Liver (tissue), 9 donors: ENCODE results near the gene TMEM17. TPM values are rescaled to one million over a fixed set of nuclear protein-coding genes. Genes with fewer than 3 reads are reported as not detected.

ENCODE experiments used
- DNase-seq: peaks from one replicate; pipeline ENCODE4 v3.0.0-alpha.2; 2017; ENCODE audit warnings: low spot score
- H3K27ac ChIP-seq, 2 donors: one replicate each; pipeline ENCODE4 v1.7.0; 2013; ENCODE audit warnings: inconsistent platforms in 2 of 2, low read length in 2 of 2, control low read depth in 1 of 2, low read depth in 1 of 2, mild to moderate bottlenecking in 1 of 2
- H3K27me3 ChIP-seq, 4 donors: one replicate each; pipeline versions ENCODE4 v1.6.1 to v1.7.0; 2013; ENCODE audit warnings: low read length in 3 of 4, inconsistent platforms in 1 of 4, mild to moderate bottlenecking in 1 of 4, moderate library complexity in 1 of 4; ENCODE audit not compliant: control insufficient read depth in 4 of 4, insufficient read depth in 4 of 4
- H3K36me3 ChIP-seq, 4 donors: one replicate each; pipeline versions ENCODE4 v1.6.1 to v1.7.0; 2013; ENCODE audit warnings: low read length in 3 of 4, mild to moderate bottlenecking in 3 of 4, low read depth in 1 of 4, moderate library complexity in 1 of 4; ENCODE audit not compliant: control insufficient read depth in 4 of 4, insufficient read depth in 3 of 4
- H3K4me1 ChIP-seq, 4 donors: one replicate each; pipeline versions ENCODE4 v1.6.1 to v1.7.0; 2013; ENCODE audit warnings: low read length in 3 of 4, mild to moderate bottlenecking in 3 of 4, moderate library complexity in 1 of 4; ENCODE audit not compliant: control insufficient read depth in 4 of 4, insufficient read depth in 4 of 4
- H3K4me3 ChIP-seq, 3 donors: one replicate each; pipeline versions ENCODE4 v1.6.1 to v1.7.0; 2013; ENCODE audit warnings: low read length in 3 of 3, control low read depth in 1 of 3, low read depth in 1 of 3, mild to moderate bottlenecking in 1 of 3
- H3K9ac ChIP-seq, 2 donors: one replicate each; pipeline ENCODE4 v1.7.0; 2013; ENCODE audit warnings: low read length in 2 of 2, mild to moderate bottlenecking in 2 of 2, moderate library complexity in 2 of 2, control low read depth in 1 of 2, low read depth in 1 of 2
- H3K9me3 ChIP-seq, 4 donors: one replicate each; pipeline versions ENCODE4 v1.6.1 to v1.7.0; 2013; ENCODE audit warnings: low read length in 3 of 4; ENCODE audit not compliant: control insufficient read depth in 4 of 4
- EGR1 ChIP-seq, 2 donors: IDR thresholded peaks; 2 replicates each; pipeline ENCODE4 v1.6.1; 2016 to 2018; ENCODE audit warnings: antibody characterized with exemption in 2 of 2, low read depth in 2 of 2
- FOXA1 ChIP-seq: IDR thresholded peaks from 2 replicates; pipeline ENCODE4 v1.6.1; 2016; ENCODE audit warnings: antibody characterized with exemption
- FOXA2 ChIP-seq: IDR thresholded peaks from 2 replicates; pipeline ENCODE4 v1.6.1; 2016; ENCODE audit warnings: antibody characterized with exemption
- GABPA ChIP-seq, 2 donors: IDR thresholded peaks in 1 of 2; conservative IDR thresholded peaks in 1 of 2; 2 replicates each; pipeline ENCODE4 v1.6.1; 2016; ENCODE audit warnings: antibody characterized with exemption in 2 of 2, mild to moderate bottlenecking in 1 of 2, moderate library complexity in 1 of 2
- HNF4A ChIP-seq, 2 donors: conservative IDR thresholded peaks; 2 replicates each; pipeline ENCODE4 v1.6.1; 2016; ENCODE audit warnings: antibody characterized with exemption in 2 of 2, mild to moderate bottlenecking in 2 of 2
- HNF4G ChIP-seq: IDR thresholded peaks from 2 replicates; pipeline ENCODE4 v1.6.1; 2016; ENCODE audit warnings: antibody characterized with exemption
- JUND ChIP-seq, 2 donors: IDR thresholded peaks; 2 replicates each; pipeline ENCODE4 v1.6.1; 2016; ENCODE audit warnings: antibody characterized with exemption in 2 of 2
- NR2F2 ChIP-seq: IDR thresholded peaks from 2 replicates; pipeline ENCODE4 v1.6.1; 2016; ENCODE audit warnings: antibody characterized with exemption
- RAD21 ChIP-seq, 2 donors: IDR thresholded peaks; 2 replicates each; pipeline ENCODE4 v1.6.1; 2016; ENCODE audit warnings: antibody characterized with exemption in 2 of 2, mild to moderate bottlenecking in 2 of 2
- RXRA ChIP-seq, 2 donors: IDR thresholded peaks; 2 replicates each; pipeline ENCODE4 v1.6.1; 2017 to 2018; ENCODE audit warnings: antibody characterized with exemption in 2 of 2, mild to moderate bottlenecking in 1 of 2
- SP1 ChIP-seq: IDR thresholded peaks from 2 replicates; pipeline ENCODE4 v1.6.1; 2018; ENCODE audit warnings: antibody characterized with exemption, mild to moderate bottlenecking
- TAF1 ChIP-seq: conservative IDR thresholded peaks from 2 replicates; pipeline ENCODE4 v1.6.1; 2016; ENCODE audit warnings: antibody characterized with exemption, mild to moderate bottlenecking
- YY1 ChIP-seq: IDR thresholded peaks from 2 replicates; pipeline ENCODE4 v1.6.1; 2016; ENCODE audit warnings: antibody characterized with exemption, mild to moderate bottlenecking
- WGBS: extraction: QIAGEN DNeasy Blood & Tissue Kit; methylation state at CpG from one replicate; pipeline ENCODE4 v1.1.7; 2013; 5-methylcytosine and 5-hydroxymethylcytosine counted together
- polyA plus RNA-seq, 2 donors: library from polyadenylated mRNA; stranded (reverse) in 1 of 2; unstranded in 1 of 2; fragments of 200-250 nt in 1 of 2; fragments of >200 nt in 1 of 2; fragmentation: Nextera tagmentation in 1 of 2; extraction: Ambion mirVana in 1 of 2; gene quantifications; one replicate each; pipeline versions ENCODE4 v1.2.1 to v1.2.3, GENCODE V29; 2013 to 2015
- total RNA-seq, 2 donors: library from RNA; depleted of rRNA; stranded (reverse); fragments of >200 nt; gene quantifications; one replicate each; pipeline ENCODE4 v1.2.3, GENCODE V29; 2014
- TF ChIP-seq, protein P1 (sequence below): IDR thresholded peaks from 2 replicates; pipeline ENCODE4 v1.6.1; 2016; ENCODE audit warnings: antibody characterized with exemption, mild to moderate bottlenecking
- TF ChIP-seq, protein P2 (sequence below): IDR thresholded peaks from 2 replicates; pipeline ENCODE4 v1.6.1; 2016; ENCODE audit warnings: antibody characterized with exemption
- TF ChIP-seq, protein P3 (sequence below): IDR thresholded peaks from 2 replicates; pipeline ENCODE4 v1.6.1; 2016; ENCODE audit warnings: antibody characterized with exemption
- TF ChIP-seq, protein P4 (sequence below): IDR thresholded peaks from 2 replicates; pipeline ENCODE4 v1.6.1; 2016; ENCODE audit warnings: antibody characterized with exemption
- donor health status: healthy.
- donor health status: healthy.
- donor health status: healthy.
- donor health status: healthy.
- donor health status: healthy.

Gene TMEM17
- total and polyA plus RNA-seq, 4 donors: 0.70 to 1.9 (median 1.2) TPM

DNA sequence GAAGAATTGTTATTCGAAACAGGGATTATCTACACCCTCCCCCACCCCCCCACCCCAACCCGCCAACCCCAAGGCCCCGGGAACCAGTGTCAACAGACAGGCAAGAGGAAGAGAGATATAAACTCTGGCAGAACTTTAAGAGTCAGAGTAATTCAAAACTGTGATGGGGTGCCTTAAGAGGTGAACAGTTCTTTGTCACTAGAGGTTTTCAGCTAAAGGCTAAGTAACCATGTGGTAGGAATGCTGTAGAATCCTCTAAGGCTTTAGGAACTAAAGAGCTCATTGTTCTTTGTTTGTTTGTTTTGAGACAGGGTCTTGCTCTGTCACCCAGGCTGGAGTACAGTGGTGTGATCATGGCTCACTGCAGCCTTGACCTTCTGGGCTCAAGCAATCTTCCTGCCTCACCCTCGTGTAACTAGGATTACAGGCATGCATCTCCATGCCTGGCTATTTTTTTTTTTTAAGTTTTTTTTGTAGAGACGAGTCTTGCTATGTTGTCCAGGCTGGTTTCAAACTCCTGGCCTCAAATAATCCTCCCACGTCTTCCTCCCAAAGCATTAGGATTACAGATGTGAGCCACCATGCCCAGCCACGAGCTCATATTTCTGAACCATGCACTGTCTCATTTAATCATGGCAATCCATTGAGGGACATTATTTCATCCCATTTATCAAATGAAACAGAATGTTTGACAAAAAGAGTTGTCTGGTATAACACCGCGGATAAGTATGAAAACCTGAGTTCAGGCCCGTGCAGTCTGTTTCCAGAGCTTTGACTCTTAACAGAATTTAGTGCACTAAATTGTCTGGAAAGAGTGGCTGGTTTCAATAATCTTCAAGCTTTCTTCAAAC lies 20.8 kb upstream of the TMEM17 start:
- Histone ChIP-seq H3K36me3 (no peaks in the 10 kb centered on the region), H3K4me1 (peaks cover 3 to 8% (median 5%) of the 10 kb centered on the region in 4 donors), H3K9ac (no peak overlapping the region), H3K27ac (no peak overlapping the region), H3K9me3 (no peaks in the 10 kb centered on the region), H3K27me3 (no peaks in the 10 kb centered on the region), H3K4me3 (no peak overlapping the region)
- WGBS: 65% methylated on average over 10 of the region's 10 CpGs
- no peak for DNase-seq
- TF ChIP-seq NR2F2 (no peak), RXRA (IDR thresholded peaks at IDR 0.05) (no peak), HNF4A (conservative IDR thresholded peaks at IDR 0.05) (no peak), FOXA1 (no peak), GABPA (IDR thresholded peaks at IDR 0.05 in 1 of 2, conservative IDR thresholded peaks at IDR 0.05 in 1 of 2) (no peak), TAF1 (no peak), JUND (IDR thresholded peaks at IDR 0.05) (no peak), HNF4G (no peak), SP1 (no peak), RAD21 (IDR thresholded peaks at IDR 0.05) (no peak), FOXA2 (no peak)
- TF ChIP-seq, protein P1, sequence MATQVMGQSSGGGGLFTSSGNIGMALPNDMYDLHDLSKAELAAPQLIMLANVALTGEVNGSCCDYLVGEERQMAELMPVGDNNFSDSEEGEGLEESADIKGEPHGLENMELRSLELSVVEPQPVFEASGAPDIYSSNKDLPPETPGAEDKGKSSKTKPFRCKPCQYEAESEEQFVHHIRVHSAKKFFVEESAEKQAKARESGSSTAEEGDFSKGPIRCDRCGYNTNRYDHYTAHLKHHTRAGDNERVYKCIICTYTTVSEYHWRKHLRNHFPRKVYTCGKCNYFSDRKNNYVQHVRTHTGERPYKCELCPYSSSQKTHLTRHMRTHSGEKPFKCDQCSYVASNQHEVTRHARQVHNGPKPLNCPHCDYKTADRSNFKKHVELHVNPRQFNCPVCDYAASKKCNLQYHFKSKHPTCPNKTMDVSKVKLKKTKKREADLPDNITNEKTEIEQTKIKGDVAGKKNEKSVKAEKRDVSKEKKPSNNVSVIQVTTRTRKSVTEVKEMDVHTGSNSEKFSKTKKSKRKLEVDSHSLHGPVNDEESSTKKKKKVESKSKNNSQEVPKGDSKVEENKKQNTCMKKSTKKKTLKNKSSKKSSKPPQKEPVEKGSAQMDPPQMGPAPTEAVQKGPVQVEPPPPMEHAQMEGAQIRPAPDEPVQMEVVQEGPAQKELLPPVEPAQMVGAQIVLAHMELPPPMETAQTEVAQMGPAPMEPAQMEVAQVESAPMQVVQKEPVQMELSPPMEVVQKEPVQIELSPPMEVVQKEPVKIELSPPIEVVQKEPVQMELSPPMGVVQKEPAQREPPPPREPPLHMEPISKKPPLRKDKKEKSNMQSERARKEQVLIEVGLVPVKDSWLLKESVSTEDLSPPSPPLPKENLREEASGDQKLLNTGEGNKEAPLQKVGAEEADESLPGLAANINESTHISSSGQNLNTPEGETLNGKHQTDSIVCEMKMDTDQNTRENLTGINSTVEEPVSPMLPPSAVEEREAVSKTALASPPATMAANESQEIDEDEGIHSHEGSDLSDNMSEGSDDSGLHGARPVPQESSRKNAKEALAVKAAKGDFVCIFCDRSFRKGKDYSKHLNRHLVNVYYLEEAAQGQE: no peak
- TF ChIP-seq, protein P2, sequence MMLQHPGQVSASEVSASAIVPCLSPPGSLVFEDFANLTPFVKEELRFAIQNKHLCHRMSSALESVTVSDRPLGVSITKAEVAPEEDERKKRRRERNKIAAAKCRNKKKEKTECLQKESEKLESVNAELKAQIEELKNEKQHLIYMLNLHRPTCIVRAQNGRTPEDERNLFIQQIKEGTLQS: no peak
- TF ChIP-seq, protein P3, sequence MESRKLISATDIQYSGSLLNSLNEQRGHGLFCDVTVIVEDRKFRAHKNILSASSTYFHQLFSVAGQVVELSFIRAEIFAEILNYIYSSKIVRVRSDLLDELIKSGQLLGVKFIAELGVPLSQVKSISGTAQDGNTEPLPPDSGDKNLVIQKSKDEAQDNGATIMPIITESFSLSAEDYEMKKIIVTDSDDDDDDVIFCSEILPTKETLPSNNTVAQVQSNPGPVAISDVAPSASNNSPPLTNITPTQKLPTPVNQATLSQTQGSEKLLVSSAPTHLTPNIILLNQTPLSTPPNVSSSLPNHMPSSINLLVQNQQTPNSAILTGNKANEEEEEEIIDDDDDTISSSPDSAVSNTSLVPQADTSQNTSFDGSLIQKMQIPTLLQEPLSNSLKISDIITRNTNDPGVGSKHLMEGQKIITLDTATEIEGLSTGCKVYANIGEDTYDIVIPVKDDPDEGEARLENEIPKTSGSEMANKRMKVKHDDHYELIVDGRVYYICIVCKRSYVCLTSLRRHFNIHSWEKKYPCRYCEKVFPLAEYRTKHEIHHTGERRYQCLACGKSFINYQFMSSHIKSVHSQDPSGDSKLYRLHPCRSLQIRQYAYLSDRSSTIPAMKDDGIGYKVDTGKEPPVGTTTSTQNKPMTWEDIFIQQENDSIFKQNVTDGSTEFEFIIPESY: no peak

DNA sequence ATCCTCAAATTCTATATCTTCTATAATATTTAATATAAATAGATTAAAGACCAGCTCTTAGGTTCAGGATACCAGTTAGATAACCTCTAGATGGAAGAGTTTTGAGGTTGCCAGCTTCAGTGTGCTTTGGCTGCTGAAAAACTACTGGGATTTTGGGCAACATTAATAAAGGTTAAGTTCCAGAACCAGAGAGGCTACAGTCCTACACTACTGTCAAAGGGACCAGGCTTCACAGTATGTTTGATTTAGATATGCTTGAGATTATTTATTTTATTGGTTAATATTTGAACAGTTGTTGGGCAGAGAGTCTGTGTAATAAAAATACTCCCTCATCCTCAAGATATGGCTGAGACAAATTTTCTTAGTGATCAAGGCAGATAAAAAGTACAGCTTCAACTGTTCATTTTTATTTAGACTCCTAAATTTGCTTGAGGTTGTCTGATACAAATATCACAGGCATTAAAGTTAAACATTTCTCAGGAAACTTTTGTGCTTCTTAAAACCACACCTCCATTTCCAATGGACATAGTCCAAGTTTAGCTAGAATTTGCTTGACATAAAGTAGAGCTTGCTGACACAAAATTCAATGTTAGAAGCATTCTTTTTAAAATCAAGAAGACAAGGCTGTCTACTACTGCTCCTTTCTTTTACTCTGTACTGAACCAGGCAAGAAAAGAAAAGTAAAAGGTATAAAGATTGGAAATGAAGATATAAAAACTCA lies 19.7 kb upstream of the TMEM17 start:
- Histone ChIP-seq H3K4me3 (no peak overlapping the region), H3K27me3 (no peaks in the 10 kb centered on the region), H3K27ac (no peak overlapping the region), H3K9me3 (no peaks in the 10 kb centered on the region), H3K36me3 (no peaks in the 10 kb centered on the region), H3K9ac (peak overlapping the region in 1 of 2 donors; percentile 38), H3K4me1 (peaks cover 3 to 8% (median 5%) of the 10 kb centered on the region in 4 donors)
- no peak for DNase-seq
- no peak for TF ChIP-seq GABPA (IDR thresholded peaks at IDR 0.05 in 1 of 2, conservative IDR thresholded peaks at IDR 0.05 in 1 of 2)
- TF ChIP-seq RXRA (IDR thresholded peaks at IDR 0.05): no peak
- TF ChIP-seq EGR1 (IDR thresholded peaks at IDR 0.05; ENCODE audit: low read depth in 2 of 2): no peak
- TF ChIP-seq, protein P4, sequence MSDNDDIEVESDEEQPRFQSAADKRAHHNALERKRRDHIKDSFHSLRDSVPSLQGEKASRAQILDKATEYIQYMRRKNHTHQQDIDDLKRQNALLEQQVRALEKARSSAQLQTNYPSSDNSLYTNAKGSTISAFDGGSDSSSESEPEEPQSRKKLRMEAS: no peak
- TF ChIP-seq RAD21 (IDR thresholded peaks at IDR 0.05): peak in 1 of 2 donors; percentile 16
- TF ChIP-seq, protein P2: no peak
- peak; percentile 20 for TF ChIP-seq YY1
